Neural cell (in vitro differentiated cells): ENCODE data around the gene OSBP2.

Experiments used
- CTCF ChIP-seq: fragments of 450-650 bp; IDR thresholded peaks from 2 replicates; pipeline ENCODE4 v1.5.1; 2014; ENCODE audit warnings: antibody characterized with exemption, mild to moderate bottlenecking, moderate library complexity; ENCODE audit not compliant: poor library complexity, severe bottlenecking
- EP300 ChIP-seq: fragments of 450-650 bp; conservative IDR thresholded peaks from 2 replicates; pipeline ENCODE4 v1.6.1; 2014; ENCODE audit warnings: antibody characterized with exemption, mild to moderate bottlenecking, moderate library complexity; ENCODE audit not compliant: poor library complexity, severe bottlenecking
- POLR2AphosphoS5 ChIP-seq: IDR thresholded peaks from 2 replicates; pipeline ENCODE4 v1.6.1; 2012
- TAF1 ChIP-seq: IDR thresholded peaks from 2 replicates; pipeline ENCODE4 v1.6.1; 2012; ENCODE audit warnings: low read depth

GRCh38 chr22:30747493-30747892, 52.8 kb downstream of the OSBP2 start:
- TF ChIP-seq CTCF (no peak), EP300 (no peak), POLR2AphosphoS5 (no peak), TAF1 (no peak)
